CD4-positive, alpha-beta T cell (primary cell): ENCODE data around the gene KCNIP4. TPM values are rescaled to one million over a fixed set of nuclear protein-coding genes. Genes with fewer than 3 reads are reported as not detected.

Experiments used
- ATAC-seq: fragments of 200-7000 bp; cut with Tn5 transposase; one replicate; pipeline ENCODE4 v1.10.0; 2022; ENCODE audit warnings: mild to moderate bottlenecking; ENCODE audit not compliant: poor library complexity
- CTCF ChIA-PET: fragments of 350-600 bp; sonication (Branson Sonifier 250); formaldehyde crosslinking; loops from one replicate; lab custom pipeline; 2021; ENCODE audit warnings: antibody characterized with exemption, inconsistent platforms; lab: Charles Lee
- POLR2A ChIA-PET: fragments of 350-600 bp; sonication (Branson Sonifier 250); formaldehyde crosslinking; loops from one replicate; lab custom pipeline; 2021; ENCODE audit warnings: antibody characterized with exemption, inconsistent platforms; lab: Charles Lee
- DNase-seq, 14 experiments: peaks; one replicate each; pipeline ENCODE4 v3.0.0-alpha.2; 2013 to 2020; ENCODE audit warnings: mixed read lengths in 2 of 14
- H3K27ac ChIP-seq, 2 donors: one replicate each; pipeline versions ENCODE4 v1.5.1 to v1.7.0; 2013; ENCODE audit warnings: low read length in 2 of 2, low read depth in 1 of 2, mild to moderate bottlenecking in 1 of 2
- H3K27me3 ChIP-seq, 2 experiments: 1 replicate in 1 of 2; 2 replicates in 1 of 2; pipeline versions ENCODE4 v1.6.1 to v1.7.0; 2013; ENCODE audit warnings: low read length in 2 of 2, control low read depth in 1 of 2, mild to moderate bottlenecking in 1 of 2, moderate library complexity in 1 of 2; ENCODE audit not compliant: insufficient read depth in 2 of 2, control insufficient read depth in 1 of 2
- H3K36me3 ChIP-seq: one replicate; pipeline ENCODE4 v1.6.1; 2013; ENCODE audit warnings: low read length, control low read depth; ENCODE audit not compliant: insufficient read depth
- H3K4me1 ChIP-seq: one replicate; pipeline ENCODE4 v1.6.1; 2013; ENCODE audit warnings: low read length, control low read depth; ENCODE audit not compliant: insufficient read depth
- H3K4me3 ChIP-seq: one replicate; pipeline ENCODE4 v1.5.1; 2013; ENCODE audit warnings: mild to moderate bottlenecking, low read length, moderate library complexity
- H3K9me3 ChIP-seq, 2 experiments: 1 replicate in 1 of 2; 2 replicates in 1 of 2; pipeline versions ENCODE4 v1.6.1 to v1.7.0; 2013; ENCODE audit warnings: low read length in 2 of 2, mild to moderate bottlenecking in 2 of 2, control low read depth in 1 of 2, moderate library complexity in 1 of 2; ENCODE audit not compliant: control insufficient read depth in 1 of 2, insufficient read depth in 1 of 2
- H3K27ac Mint-ChIP-seq: one replicate; pipeline ENCODE4 v1.8.0; 2020; ENCODE audit warnings: mixed read lengths
- H3K27me3 Mint-ChIP-seq: one replicate; pipeline ENCODE4 v1.8.0; 2021; ENCODE audit warnings: mixed read lengths
- H3K36me3 Mint-ChIP-seq: one replicate; pipeline ENCODE4 v1.8.0; 2021; ENCODE audit warnings: low read depth, mixed read lengths
- H3K4me1 Mint-ChIP-seq: one replicate; pipeline ENCODE4 v1.8.0; 2021; ENCODE audit warnings: low read depth, mixed read lengths
- H3K4me3 Mint-ChIP-seq: one replicate; pipeline ENCODE4 v1.8.0; 2020; ENCODE audit warnings: mild to moderate bottlenecking, mixed read lengths
- H3K9me3 Mint-ChIP-seq: one replicate; pipeline ENCODE4 v1.8.0; 2020; ENCODE audit warnings: mixed read lengths
- intact Hi-C, 2 experiments: fragments of 100-400 bp; cut with DNase I in 1 of 2; cut with micrococcal nuclease in 1 of 2; formaldehyde crosslinking; loops; one replicate each; pipeline versions ENCODE4 v1.15.1 to v1.9.0; 2023 to 2025; cut with DNase I, micrococcal nuclease
- total RNA-seq, 174 experiments: library from RNA in 2 of 174; stranded (reverse) in 2 of 174; gene quantifications; one replicate each; pipeline ENCODE4 v1.2.3 and lab custom pipeline; 2021 to 2026
- TF ChIP-seq, protein P1 (sequence below): fragments of 200-600 bp; IDR thresholded peaks from one replicate; pipeline ENCODE4 v1.8.0; 2022; ENCODE audit warnings: antibody characterized with exemption, mild to moderate bottlenecking

Gene KCNIP4
- total RNA-seq, 2 experiments from 2014 or later, result not detected

DNA sequence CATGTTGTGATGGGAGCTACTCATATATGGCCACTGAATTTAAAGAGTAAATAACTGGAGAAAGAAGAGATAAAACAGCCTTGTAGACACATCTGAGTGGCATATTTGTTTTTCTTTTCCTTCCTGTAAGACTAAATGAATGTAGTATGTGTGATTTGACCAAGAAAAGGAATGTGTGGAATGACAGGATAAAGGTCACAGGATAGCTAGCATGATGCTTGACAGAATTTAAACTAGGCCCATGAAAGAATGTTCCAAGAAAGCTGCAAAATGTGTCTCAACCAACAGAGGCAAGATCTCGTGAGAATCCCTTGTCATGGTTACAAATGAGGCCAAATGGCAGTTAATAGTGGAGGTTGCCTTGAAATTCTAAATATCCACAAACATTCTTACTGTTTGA, 137.0 kb downstream of the KCNIP4 start:
- ChIA-PET CTCF (no interaction called here), POLR2A (no interaction called here)
- no peaks in the 10 kb centered on the region for H3K4me1 ChIP-seq
- H3K4me3 ChIP-seq, result no peak overlapping the region
- no peak overlapping the region for H3K27ac ChIP-seq
- H3K9me3 Mint-ChIP-seq, result peaks cover 5% of the 10 kb centered on the region
- H3K9me3 ChIP-seq, result peaks cover 0 to 3% of the 10 kb centered on the region in 2 experiments
- TF ChIP-seq, protein P1, sequence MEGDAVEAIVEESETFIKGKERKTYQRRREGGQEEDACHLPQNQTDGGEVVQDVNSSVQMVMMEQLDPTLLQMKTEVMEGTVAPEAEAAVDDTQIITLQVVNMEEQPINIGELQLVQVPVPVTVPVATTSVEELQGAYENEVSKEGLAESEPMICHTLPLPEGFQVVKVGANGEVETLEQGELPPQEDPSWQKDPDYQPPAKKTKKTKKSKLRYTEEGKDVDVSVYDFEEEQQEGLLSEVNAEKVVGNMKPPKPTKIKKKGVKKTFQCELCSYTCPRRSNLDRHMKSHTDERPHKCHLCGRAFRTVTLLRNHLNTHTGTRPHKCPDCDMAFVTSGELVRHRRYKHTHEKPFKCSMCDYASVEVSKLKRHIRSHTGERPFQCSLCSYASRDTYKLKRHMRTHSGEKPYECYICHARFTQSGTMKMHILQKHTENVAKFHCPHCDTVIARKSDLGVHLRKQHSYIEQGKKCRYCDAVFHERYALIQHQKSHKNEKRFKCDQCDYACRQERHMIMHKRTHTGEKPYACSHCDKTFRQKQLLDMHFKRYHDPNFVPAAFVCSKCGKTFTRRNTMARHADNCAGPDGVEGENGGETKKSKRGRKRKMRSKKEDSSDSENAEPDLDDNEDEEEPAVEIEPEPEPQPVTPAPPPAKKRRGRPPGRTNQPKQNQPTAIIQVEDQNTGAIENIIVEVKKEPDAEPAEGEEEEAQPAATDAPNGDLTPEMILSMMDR, result no peak
- no peaks in the 10 kb centered on the region for H3K27me3 ChIP-seq
- H3K36me3 ChIP-seq, result no peaks in the 10 kb centered on the region
- no peak overlapping the region for H3K4me3 Mint-ChIP-seq
- intact Hi-C loops, result no loop called here
- no peaks in the 10 kb centered on the region for H3K27me3 Mint-ChIP-seq
- H3K27ac Mint-ChIP-seq, result no peak overlapping the region
- DNase-seq, result no peak
- H3K4me1 Mint-ChIP-seq, result no peaks in the 10 kb centered on the region
- no peak for ATAC-seq
- no peaks in the 10 kb centered on the region for H3K36me3 Mint-ChIP-seq

DNA sequence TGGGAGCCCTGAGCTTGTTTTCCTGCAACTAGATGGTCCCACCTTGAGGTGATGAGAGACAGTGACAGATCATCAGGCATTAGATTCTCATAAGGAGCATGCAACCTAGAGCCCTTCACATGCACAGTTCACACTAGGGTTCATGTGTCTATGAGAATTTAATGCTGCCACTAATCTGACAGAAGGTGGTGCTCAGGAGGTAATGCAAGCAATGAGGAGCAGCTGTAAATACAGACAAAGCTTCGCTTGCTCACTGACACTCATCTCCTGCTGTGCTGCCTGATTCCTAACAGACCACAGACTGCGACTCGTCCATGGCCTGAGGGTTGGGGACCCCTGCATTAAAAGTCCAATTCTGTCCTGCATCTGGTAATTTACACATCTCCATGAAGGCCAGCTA, 141.6 kb downstream of the KCNIP4 start:
- H3K27ac Mint-ChIP-seq, result no peak overlapping the region
- POLR2A ChIA-PET, result no interaction called here

DNA sequence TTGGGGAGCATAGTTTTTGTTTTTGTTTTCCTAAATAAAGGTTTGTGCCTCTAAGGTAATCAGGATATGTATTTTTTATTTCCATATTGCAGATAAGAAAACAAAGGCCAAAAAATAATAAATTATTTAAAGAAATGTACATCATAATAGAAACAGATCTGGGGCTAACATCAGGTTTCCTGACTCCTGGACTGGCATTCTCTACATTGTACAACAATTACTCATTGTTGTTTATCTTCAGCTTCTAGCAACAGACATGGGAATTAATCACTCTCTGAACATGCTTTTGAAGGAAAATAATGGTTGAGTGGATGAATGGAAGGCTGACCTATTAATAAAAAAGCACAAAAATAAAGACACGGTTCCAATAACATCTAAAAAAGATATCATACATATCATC, 146.2 kb downstream of the KCNIP4 start:
- no peaks in the 10 kb centered on the region for H3K36me3 ChIP-seq
- CTCF ChIA-PET, result no interaction called here
- Mint-ChIP-seq H3K4me1 (no peaks in the 10 kb centered on the region), H3K4me3 (no peak overlapping the region), H3K36me3 (no peaks in the 10 kb centered on the region), H3K27me3 (no peaks in the 10 kb centered on the region), H3K9me3 (no peaks in the 10 kb centered on the region), H3K27ac (no peak overlapping the region)
- intact Hi-C loops, result no loop called here
- H3K4me1 ChIP-seq, result no peaks in the 10 kb centered on the region
- no peaks in the 10 kb centered on the region for H3K27me3 ChIP-seq
- DNase-seq (no peak), ATAC-seq (no peak)
- no peak overlapping the region for H3K27ac ChIP-seq
- H3K4me3 ChIP-seq, result no peak overlapping the region
- TF ChIP-seq, protein P1, result no peak
- H3K9me3 ChIP-seq, result no peaks in the 10 kb centered on the region
- POLR2A ChIA-PET, result no interaction called here

More for the DNA sequence above, 141.6 kb downstream of the KCNIP4 start:
- ATAC-seq (no peak), DNase-seq (no peak)
- H3K36me3 ChIP-seq, result no peaks in the 10 kb centered on the region
- no peaks in the 10 kb centered on the region for H3K9me3 Mint-ChIP-seq
- intact Hi-C loops, result no loop called here
- H3K27me3 Mint-ChIP-seq, result no peaks in the 10 kb centered on the region
- H3K4me1 ChIP-seq, result no peaks in the 10 kb centered on the region
- no peaks in the 10 kb centered on the region for H3K36me3 Mint-ChIP-seq
- H3K4me3 Mint-ChIP-seq, result no peak overlapping the region
- H3K4me1 Mint-ChIP-seq, result no peaks in the 10 kb centered on the region
- H3K4me3 ChIP-seq, result no peak overlapping the region
- H3K9me3 ChIP-seq, result peaks cover 0 to 3% of the 10 kb centered on the region in 2 experiments
- TF ChIP-seq, protein P1, result no peak
- CTCF ChIA-PET, result no interaction called here
- H3K27me3 ChIP-seq, result no peaks in the 10 kb centered on the region
- no peak overlapping the region for H3K27ac ChIP-seq
